Right lobe of liver (tissue), 4 donors: ENCODE measurements around the gene CPT1A.

Experiments
- POLR2A ChIP-seq: fragments of 450-650 bp; IDR thresholded peaks from one replicate; pipeline ENCODE4 v1.6.1; 2017; ENCODE audit warnings: antibody characterized with exemption, mild to moderate bottlenecking
- TF ChIP-seq, protein P1 (sequence below), 4 donors: fragments of 200-600 bp in 3 of 4; fragments of 450-650 bp in 1 of 4; IDR thresholded peaks; one replicate each; pipeline versions ENCODE4 v1.5.1 to v1.8.0; 2016 to 2022; ENCODE audit warnings: antibody characterized with exemption in 4 of 4, mild to moderate bottlenecking in 2 of 4
- donor health status: DM: no; HTN: no; CAD: no.
- donor health status: DM: no; HTN: no; CAD: no.
- donor health status: DM: no; HTN: yes; CAD: no.

- TF ChIP-seq, protein P1, sequence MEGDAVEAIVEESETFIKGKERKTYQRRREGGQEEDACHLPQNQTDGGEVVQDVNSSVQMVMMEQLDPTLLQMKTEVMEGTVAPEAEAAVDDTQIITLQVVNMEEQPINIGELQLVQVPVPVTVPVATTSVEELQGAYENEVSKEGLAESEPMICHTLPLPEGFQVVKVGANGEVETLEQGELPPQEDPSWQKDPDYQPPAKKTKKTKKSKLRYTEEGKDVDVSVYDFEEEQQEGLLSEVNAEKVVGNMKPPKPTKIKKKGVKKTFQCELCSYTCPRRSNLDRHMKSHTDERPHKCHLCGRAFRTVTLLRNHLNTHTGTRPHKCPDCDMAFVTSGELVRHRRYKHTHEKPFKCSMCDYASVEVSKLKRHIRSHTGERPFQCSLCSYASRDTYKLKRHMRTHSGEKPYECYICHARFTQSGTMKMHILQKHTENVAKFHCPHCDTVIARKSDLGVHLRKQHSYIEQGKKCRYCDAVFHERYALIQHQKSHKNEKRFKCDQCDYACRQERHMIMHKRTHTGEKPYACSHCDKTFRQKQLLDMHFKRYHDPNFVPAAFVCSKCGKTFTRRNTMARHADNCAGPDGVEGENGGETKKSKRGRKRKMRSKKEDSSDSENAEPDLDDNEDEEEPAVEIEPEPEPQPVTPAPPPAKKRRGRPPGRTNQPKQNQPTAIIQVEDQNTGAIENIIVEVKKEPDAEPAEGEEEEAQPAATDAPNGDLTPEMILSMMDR (IDR thresholded peaks at IDR 0.05), result no peak
- no peak for TF ChIP-seq POLR2A
Measured at GRCh38 chr11:68715456-68716122, 126.1 kb downstream of the CPT1A start.
